ENCODE results near the gene NET1.

- TF ChIP-seq, protein P1, sequence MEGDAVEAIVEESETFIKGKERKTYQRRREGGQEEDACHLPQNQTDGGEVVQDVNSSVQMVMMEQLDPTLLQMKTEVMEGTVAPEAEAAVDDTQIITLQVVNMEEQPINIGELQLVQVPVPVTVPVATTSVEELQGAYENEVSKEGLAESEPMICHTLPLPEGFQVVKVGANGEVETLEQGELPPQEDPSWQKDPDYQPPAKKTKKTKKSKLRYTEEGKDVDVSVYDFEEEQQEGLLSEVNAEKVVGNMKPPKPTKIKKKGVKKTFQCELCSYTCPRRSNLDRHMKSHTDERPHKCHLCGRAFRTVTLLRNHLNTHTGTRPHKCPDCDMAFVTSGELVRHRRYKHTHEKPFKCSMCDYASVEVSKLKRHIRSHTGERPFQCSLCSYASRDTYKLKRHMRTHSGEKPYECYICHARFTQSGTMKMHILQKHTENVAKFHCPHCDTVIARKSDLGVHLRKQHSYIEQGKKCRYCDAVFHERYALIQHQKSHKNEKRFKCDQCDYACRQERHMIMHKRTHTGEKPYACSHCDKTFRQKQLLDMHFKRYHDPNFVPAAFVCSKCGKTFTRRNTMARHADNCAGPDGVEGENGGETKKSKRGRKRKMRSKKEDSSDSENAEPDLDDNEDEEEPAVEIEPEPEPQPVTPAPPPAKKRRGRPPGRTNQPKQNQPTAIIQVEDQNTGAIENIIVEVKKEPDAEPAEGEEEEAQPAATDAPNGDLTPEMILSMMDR (IDR thresholded peaks at IDR 0.05), result no peak
- TF ChIP-seq EP300 (IDR thresholded peaks at IDR 0.05) (no peak), POLR2A (IDR thresholded peaks at IDR 0.05) (no peak), POLR2AphosphoS5 (IDR thresholded peaks at IDR 0.05) (no peak)
Measured at GRCh38 chr10:5481121-5481520, 68.8 kb downstream of the NET1 start.
